Neural progenitor cell (in vitro differentiated cells): Measurements from ENCODE around the gene HS6ST3. TPM values are rescaled to one million over a fixed set of nuclear protein-coding genes. Genes with fewer than 3 reads are reported as not detected.
"Not testable (repeated sequence)": the region's sequence is repeated elsewhere in the genome, so short reads cannot be mapped to it uniquely, and the experiment has no call there.

Source experiments
- DNase-seq: peaks from one replicate; pipeline ENCODE4 v3.0.0-alpha.2; 2016; ENCODE audit warnings: low spot score
- H2AFZ ChIP-seq: fragments of 200-600 bp; sonication (generic); replicated peaks from 2 replicates; pipeline ENCODE4 v1.6.1; 2016; ENCODE audit warnings: antibody characterized with exemption
- H3F3A ChIP-seq: fragments of 200-600 bp; sonication (generic); 2 replicates; pipeline ENCODE4 v1.6.1; 2016; ENCODE audit warnings: antibody characterized with exemption, low read depth
- H3K27ac ChIP-seq: fragments of 200-600 bp; sonication (generic); 2 replicates; pipeline ENCODE4 v1.5.1; 2016; ENCODE audit warnings: mild to moderate bottlenecking
- H3K27me3 ChIP-seq: fragments of 200-600 bp; sonication (generic); 2 replicates; pipeline ENCODE4 v1.6.1; 2016; ENCODE audit warnings: mild to moderate bottlenecking, moderate library complexity
- H3K36me3 ChIP-seq: fragments of 200-600 bp; sonication (generic); 2 replicates; pipeline ENCODE4 v1.5.1; 2016
- H3K4me1 ChIP-seq: fragments of 200-600 bp; sonication (generic); 2 replicates; pipeline ENCODE4 v1.6.1; 2016; ENCODE audit warnings: mixed run types
- H3K4me2 ChIP-seq: fragments of 200-600 bp; sonication (generic); 2 replicates; pipeline ENCODE4 v1.6.1; 2016
- H3K4me3 ChIP-seq: fragments of 200-600 bp; sonication (generic); 2 replicates; pipeline ENCODE4 v1.5.1; 2016
- H3K79me2 ChIP-seq: fragments of 200-600 bp; sonication (generic); 2 replicates; pipeline ENCODE4 v1.6.1; 2016; ENCODE audit warnings: low read depth
- H3K9ac ChIP-seq: fragments of 200-600 bp; sonication (generic); 2 replicates; pipeline ENCODE4 v1.6.1; 2016
- H3K9me3 ChIP-seq: fragments of 200-600 bp; sonication (generic); 2 replicates; pipeline ENCODE4 v1.5.1; 2016; ENCODE audit warnings: low read depth
- H4K20me1 ChIP-seq: fragments of 200-600 bp; sonication (generic); 2 replicates; pipeline ENCODE4 v1.6.1; 2016; ENCODE audit warnings: low read depth
- H3K27ac Mint-ChIP-seq: 3 replicates; pipeline ENCODE4 v1.8.0; 2021; ENCODE audit warnings: mixed read lengths
- H3K27me3 Mint-ChIP-seq: 2 replicates; pipeline ENCODE4 v1.8.0; 2022; ENCODE audit warnings: low read depth, mild to moderate bottlenecking, inconsistent platforms, moderate library complexity, mixed read lengths; ENCODE audit not compliant: insufficient read depth
- H3K36me3 Mint-ChIP-seq: 3 replicates; pipeline ENCODE4 v1.8.0; 2021; ENCODE audit warnings: mixed read lengths
- H3K4me1 Mint-ChIP-seq: 3 replicates; pipeline ENCODE4 v1.8.0; 2021; ENCODE audit warnings: mixed read lengths
- H3K4me3 Mint-ChIP-seq: 3 replicates; pipeline ENCODE4 v1.8.0; 2021; ENCODE audit warnings: mild to moderate bottlenecking, moderate library complexity, mixed read lengths
- H3K9me3 Mint-ChIP-seq: 3 replicates; pipeline ENCODE4 v1.8.0; 2020; ENCODE audit warnings: mixed read lengths
- EZH2 ChIP-seq: fragments of 200-600 bp; sonication (generic); IDR thresholded peaks from 2 replicates; pipeline ENCODE4 v1.6.1; 2017; ENCODE audit warnings: antibody characterized with exemption, mild to moderate bottlenecking, moderate library complexity
- EZH2phosphoT487 ChIP-seq: fragments of 200-600 bp; sonication (generic); IDR thresholded peaks from 2 replicates; pipeline ENCODE4 v1.6.1; 2017; ENCODE audit warnings: antibody characterized with exemption
- total RNA-seq: library from RNA; depleted of rRNA; stranded (reverse); fragments of >200 nt; gene quantifications from 2 replicates; pipeline ENCODE4 v1.2.3, GENCODE V29; 2015; ENCODE audit warnings: low replicate concordance
- TF ChIP-seq, protein P1 (sequence below): fragments of 200-600 bp; sonication (generic); IDR thresholded peaks from 2 replicates; pipeline ENCODE4 v1.5.1; 2017; ENCODE audit warnings: antibody characterized with exemption, mild to moderate bottlenecking

HS6ST3 gene
- total RNA-seq, 1 donor from 2014 or later = 0.39 TPM

DNA sequence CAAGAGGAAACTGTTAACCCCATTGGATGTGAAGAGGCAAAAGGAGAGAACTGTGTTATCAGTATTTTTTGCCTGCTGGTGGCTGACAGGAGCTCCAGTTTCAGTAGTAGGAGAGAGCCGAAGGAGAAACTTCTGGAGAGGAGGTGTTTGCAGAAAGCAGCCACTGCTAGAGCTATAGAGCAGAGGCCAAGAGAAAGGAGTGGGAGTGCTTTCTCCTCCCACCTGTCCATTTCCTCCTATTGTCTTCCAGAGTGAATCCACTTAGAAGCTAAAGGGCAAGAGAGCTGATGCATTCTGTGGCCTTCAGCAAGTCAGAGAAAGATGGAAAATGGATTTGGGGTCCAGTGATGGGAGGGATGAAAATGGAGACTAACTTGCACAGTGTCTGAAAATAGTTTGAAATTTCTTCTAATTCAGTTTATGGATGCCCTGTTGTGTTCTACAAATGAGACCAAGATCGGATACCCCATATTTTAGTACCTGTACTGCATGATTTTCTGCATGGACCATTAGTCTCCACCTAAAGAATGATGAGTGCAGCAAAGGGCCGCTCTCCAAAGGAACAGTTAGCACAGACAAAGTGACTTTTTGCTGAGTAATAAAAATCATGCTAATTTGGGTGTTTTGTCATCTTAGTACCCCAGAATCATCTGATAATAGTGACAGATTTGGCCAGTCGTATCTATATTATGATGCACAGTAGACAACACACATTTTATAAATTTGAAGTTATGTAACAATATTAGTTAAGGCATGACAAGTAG is 10.7 kb downstream of the HS6ST3 start:
- Histone ChIP-seq H3K9ac (no peak overlapping the region), H2AFZ (no peak overlapping the region), H3K9me3 (no peaks in the 10 kb centered on the region), H4K20me1 (no peaks in the 10 kb centered on the region), H3K4me3 (no peak overlapping the region), H3K4me1 (no peaks in the 10 kb centered on the region), H3K27ac (no peak overlapping the region), H3K4me2 (no peak overlapping the region), H3K27me3 (peaks cover 9% of the 10 kb centered on the region), H3F3A (no peaks in the 10 kb centered on the region), H3K79me2 (no peaks in the 10 kb centered on the region), H3K36me3 (no peaks in the 10 kb centered on the region)
- DNase-seq = no peak
- Mint-ChIP-seq H3K9me3 (no peaks in the 10 kb centered on the region), H3K36me3 (no peaks in the 10 kb centered on the region), H3K27ac (no peak overlapping the region), H3K27me3 (peaks cover 4% of the 10 kb centered on the region), H3K4me1 (no peaks in the 10 kb centered on the region), H3K4me3 (no peak overlapping the region)
- TF ChIP-seq EZH2phosphoT487 (no peak), EZH2 (no peak)
- TF ChIP-seq, protein P1, sequence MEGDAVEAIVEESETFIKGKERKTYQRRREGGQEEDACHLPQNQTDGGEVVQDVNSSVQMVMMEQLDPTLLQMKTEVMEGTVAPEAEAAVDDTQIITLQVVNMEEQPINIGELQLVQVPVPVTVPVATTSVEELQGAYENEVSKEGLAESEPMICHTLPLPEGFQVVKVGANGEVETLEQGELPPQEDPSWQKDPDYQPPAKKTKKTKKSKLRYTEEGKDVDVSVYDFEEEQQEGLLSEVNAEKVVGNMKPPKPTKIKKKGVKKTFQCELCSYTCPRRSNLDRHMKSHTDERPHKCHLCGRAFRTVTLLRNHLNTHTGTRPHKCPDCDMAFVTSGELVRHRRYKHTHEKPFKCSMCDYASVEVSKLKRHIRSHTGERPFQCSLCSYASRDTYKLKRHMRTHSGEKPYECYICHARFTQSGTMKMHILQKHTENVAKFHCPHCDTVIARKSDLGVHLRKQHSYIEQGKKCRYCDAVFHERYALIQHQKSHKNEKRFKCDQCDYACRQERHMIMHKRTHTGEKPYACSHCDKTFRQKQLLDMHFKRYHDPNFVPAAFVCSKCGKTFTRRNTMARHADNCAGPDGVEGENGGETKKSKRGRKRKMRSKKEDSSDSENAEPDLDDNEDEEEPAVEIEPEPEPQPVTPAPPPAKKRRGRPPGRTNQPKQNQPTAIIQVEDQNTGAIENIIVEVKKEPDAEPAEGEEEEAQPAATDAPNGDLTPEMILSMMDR = no peak

DNA sequence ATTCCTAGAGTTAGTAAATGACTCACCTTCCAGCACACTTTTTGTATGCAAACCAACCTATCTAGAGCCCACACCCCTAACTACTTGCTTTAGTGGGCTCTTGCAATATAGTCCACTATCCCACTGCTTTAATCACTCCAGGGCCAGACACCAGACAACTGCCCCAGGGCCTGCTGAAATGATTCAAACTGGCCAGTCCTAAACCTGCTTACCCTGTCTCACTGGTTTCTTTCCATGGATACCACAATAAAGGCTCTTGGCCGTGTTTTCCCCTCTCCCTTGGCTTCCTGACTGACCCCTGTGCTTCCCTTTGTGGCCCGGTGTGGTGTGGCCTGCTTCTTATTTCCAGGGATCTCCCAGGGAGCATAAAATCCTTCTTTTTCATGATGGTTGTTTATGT is 14.6 kb downstream of the HS6ST3 start:
- no peak overlapping the region for H3K9ac ChIP-seq
- no peaks in the 10 kb centered on the region for H3K4me1 ChIP-seq
- H2AFZ ChIP-seq = no peak overlapping the region
- H3K27me3 ChIP-seq = no peaks in the 10 kb centered on the region
- H3K4me3 Mint-ChIP-seq = no peak overlapping the region
- no peak for DNase-seq
- no peaks in the 10 kb centered on the region for H4K20me1 ChIP-seq
- H3K27ac ChIP-seq = no peak overlapping the region
- H3K4me2 ChIP-seq = no peak overlapping the region
- no peaks in the 10 kb centered on the region for H3K79me2 ChIP-seq
- H3K9me3 Mint-ChIP-seq = peaks cover 16% of the 10 kb centered on the region
- H3F3A ChIP-seq = no peaks in the 10 kb centered on the region
- H3K36me3 Mint-ChIP-seq = no peaks in the 10 kb centered on the region
- TF ChIP-seq EZH2phosphoT487 (no peak), EZH2 (no peak)
- TF ChIP-seq, protein P1 = no peak
- H3K4me3 ChIP-seq = no peak overlapping the region
- no peaks in the 10 kb centered on the region for H3K36me3 ChIP-seq
- no peak overlapping the region for H3K27ac Mint-ChIP-seq
- H3K9me3 ChIP-seq = no peaks in the 10 kb centered on the region
- no peaks in the 10 kb centered on the region for H3K27me3 Mint-ChIP-seq
- no peaks in the 10 kb centered on the region for H3K4me1 Mint-ChIP-seq

DNA sequence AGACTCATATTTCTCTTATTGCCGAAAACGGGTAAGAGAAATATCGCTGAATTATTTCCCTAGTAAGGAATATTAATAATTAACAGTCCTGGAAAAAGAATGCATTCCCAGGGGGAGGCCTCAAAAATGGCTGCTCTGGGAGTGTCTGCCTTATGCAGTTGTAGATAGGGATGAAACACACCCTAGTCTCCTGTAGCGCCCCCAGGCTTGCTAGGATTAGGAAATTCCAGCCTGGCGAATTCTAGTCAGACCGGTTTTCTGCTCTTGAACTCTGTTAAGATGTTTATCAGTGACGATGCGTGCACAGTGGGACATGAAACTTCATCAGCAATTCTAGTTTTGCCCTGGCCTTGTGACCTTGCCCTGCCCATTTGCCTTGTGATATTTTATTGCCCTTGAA is 18.2 kb downstream of the HS6ST3 start:
- not testable (repeated sequence) for H3K27ac ChIP-seq, H3K4me1 ChIP-seq, H3K36me3 Mint-ChIP-seq, H3K4me1 Mint-ChIP-seq, H3K4me3 ChIP-seq, H2AFZ ChIP-seq, H3K36me3 ChIP-seq, H3K9ac ChIP-seq, H3K27me3 Mint-ChIP-seq, H4K20me1 ChIP-seq, H3F3A ChIP-seq, H3K4me3 Mint-ChIP-seq, H3K4me2 ChIP-seq, DNase-seq, H3K27ac Mint-ChIP-seq, H3K79me2 ChIP-seq, H3K9me3 ChIP-seq, H3K27me3 ChIP-seq
- H3K9me3 Mint-ChIP-seq = peaks cover 21% of the 10 kb centered on the region

DNA sequence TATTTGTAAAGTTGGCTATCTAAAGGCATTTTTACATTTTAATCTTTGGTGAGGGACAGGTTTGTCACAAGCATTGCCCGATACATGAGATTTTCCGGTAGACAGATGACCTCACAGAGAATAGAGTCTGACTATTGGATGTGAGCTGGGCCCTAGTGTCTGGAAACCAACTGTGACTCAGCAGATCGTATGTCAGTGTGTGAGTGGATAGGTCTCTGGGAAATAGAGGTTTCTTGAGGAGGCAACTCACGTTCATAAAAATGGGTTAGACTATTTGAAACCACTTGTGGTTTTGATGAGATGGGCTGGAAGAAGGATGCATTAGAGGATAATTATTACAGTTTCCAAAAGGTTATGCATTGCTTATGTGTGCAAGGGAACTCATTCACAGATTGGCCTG is 19.2 kb downstream of the HS6ST3 start:
- Histone ChIP-seq H2AFZ (no peak overlapping the region), H3K27me3 (no peaks in the 10 kb centered on the region)
- H3K27ac Mint-ChIP-seq = no peak overlapping the region

More for the DNA sequence above, 19.2 kb downstream of the HS6ST3 start:
- H3K9ac ChIP-seq = no peak overlapping the region
- no peaks in the 10 kb centered on the region for H3F3A ChIP-seq
- H3K79me2 ChIP-seq = no peaks in the 10 kb centered on the region
- H3K9me3 ChIP-seq = no peaks in the 10 kb centered on the region
- no peak overlapping the region for H3K4me3 Mint-ChIP-seq
- no peaks in the 10 kb centered on the region for H3K36me3 ChIP-seq
- H3K4me1 Mint-ChIP-seq = no peaks in the 10 kb centered on the region
- no peaks in the 10 kb centered on the region for H3K4me1 ChIP-seq
- no peak overlapping the region for H3K4me3 ChIP-seq
- H3K36me3 Mint-ChIP-seq = no peaks in the 10 kb centered on the region
- peaks cover 21% of the 10 kb centered on the region for H3K9me3 Mint-ChIP-seq
- no peaks in the 10 kb centered on the region for H3K27me3 Mint-ChIP-seq
- H3K27ac ChIP-seq = no peak overlapping the region
- DNase-seq = no peak
- H4K20me1 ChIP-seq = no peaks in the 10 kb centered on the region
- no peak overlapping the region for H3K4me2 ChIP-seq
- TF ChIP-seq, protein P1 = no peak
- TF ChIP-seq EZH2phosphoT487 (no peak), EZH2 (no peak)
